HEK293T (cell line): ENCODE data around the gene TMEM123.
A peak's percentile ranks its signal among the peaks of the same experiment; 100 is the strongest.

Experiments used
- CTCF ChIA-PET: fragments of 350-600 bp; formaldehyde crosslinking; extraction: SDS; loops from one replicate; lab custom pipeline; 2021; ENCODE audit warnings: antibody characterized with exemption, inconsistent platforms; lab: Yijun Ruan, JAX
- POLR2A ChIA-PET: fragments of 350-600 bp; formaldehyde crosslinking; extraction: SDS; loops from one replicate; lab custom pipeline; 2020; ENCODE audit warnings: antibody characterized with exemption, inconsistent platforms; lab: Yijun Ruan, JAX
- DNase-seq: peaks from one replicate; pipeline ENCODE4 v3.0.0; 2012; ENCODE audit warnings: mixed read lengths; ENCODE audit errors: extremely low spot score
- ARNT ChIP-seq: fragments of 450-650 bp; IDR thresholded peaks from 2 replicates; pipeline ENCODE4 v1.6.1; 2017; ENCODE audit warnings: mild to moderate bottlenecking
- BHLHE40 ChIP-seq: fragments of 450-650 bp; IDR thresholded peaks from 2 replicates; pipeline ENCODE4 v1.6.1; 2016; ENCODE audit warnings: mild to moderate bottlenecking, moderate library complexity, borderline replicate concordance
- CTBP1 ChIP-seq: fragments of 450-650 bp; IDR thresholded peaks from 2 replicates; pipeline ENCODE4 v1.6.1; 2016; ENCODE audit warnings: borderline replicate concordance
- ELF4 ChIP-seq: fragments of 450-650 bp; IDR thresholded peaks from 2 replicates; pipeline ENCODE4 v1.6.1; 2017; ENCODE audit warnings: antibody characterized with exemption
- FOXA1 ChIP-seq: fragments of 450-650 bp; IDR thresholded peaks from 2 replicates; pipeline ENCODE4 v1.6.1; 2016; ENCODE audit warnings: mild to moderate bottlenecking
- FOXK2 ChIP-seq: fragments of 450-650 bp; IDR thresholded peaks from 2 replicates; pipeline ENCODE4 v1.6.1; 2016; ENCODE audit warnings: mild to moderate bottlenecking
- FOXM1 ChIP-seq: fragments of 450-650 bp; IDR thresholded peaks from 2 replicates; pipeline ENCODE4 v1.6.1; 2017; ENCODE audit warnings: mild to moderate bottlenecking, borderline replicate concordance
- HDGF ChIP-seq: fragments of 450-650 bp; IDR thresholded peaks from 2 replicates; pipeline ENCODE4 v1.6.1; 2017; ENCODE audit warnings: antibody characterized with exemption, borderline replicate concordance
- L3MBTL2 ChIP-seq: fragments of 450-650 bp; conservative IDR thresholded peaks from 2 replicates; pipeline ENCODE4 v1.6.1; 2016; ENCODE audit warnings: mild to moderate bottlenecking
- LEF1 ChIP-seq: fragments of 450-650 bp; IDR thresholded peaks from 2 replicates; pipeline ENCODE4 v1.6.1; 2017; ENCODE audit warnings: mild to moderate bottlenecking, borderline replicate concordance
- NFRKB ChIP-seq: fragments of 450-650 bp; IDR thresholded peaks from 2 replicates; pipeline ENCODE4 v1.6.1; 2016; ENCODE audit warnings: mild to moderate bottlenecking, moderate library complexity
- SP1 ChIP-seq: fragments of 450-650 bp; IDR thresholded peaks from 2 replicates; pipeline ENCODE4 v1.6.1; 2017
- SUZ12 ChIP-seq: fragments of 450-650 bp; IDR thresholded peaks from 2 replicates; pipeline ENCODE4 v1.6.1; 2016; ENCODE audit warnings: mild to moderate bottlenecking
- TARDBP ChIP-seq: fragments of 450-650 bp; IDR thresholded peaks from 2 replicates; pipeline ENCODE4 v1.6.1; 2016
- ZNF384 ChIP-seq: fragments of 450-650 bp; IDR thresholded peaks from 2 replicates; pipeline ENCODE4 v1.6.1; 2016
- TF ChIP-seq, protein P1 (sequence below): fragments of 450-650 bp; IDR thresholded peaks from 2 replicates; pipeline ENCODE4 v1.6.1; 2016

The TMEM123 gene

GRCh38 chr11:102391549-102392237 lies 60.9 kb downstream of the TMEM123 start:
- POLR2A ChIA-PET, result no interaction called here

GRCh38 chr11:102390667-102391465 lies 61.7 kb downstream of the TMEM123 start:
- TF ChIP-seq NFRKB (no peak), SP1 (no peak), FOXK2 (no peak), ZNF384 (no peak), ARNT (no peak), FOXA1 (no peak), L3MBTL2 (no peak), TARDBP (no peak), HDGF (no peak), BHLHE40 (no peak), LEF1 (no peak), FOXM1 (no peak), CTBP1 (no peak)
- TF ChIP-seq, protein P1, sequence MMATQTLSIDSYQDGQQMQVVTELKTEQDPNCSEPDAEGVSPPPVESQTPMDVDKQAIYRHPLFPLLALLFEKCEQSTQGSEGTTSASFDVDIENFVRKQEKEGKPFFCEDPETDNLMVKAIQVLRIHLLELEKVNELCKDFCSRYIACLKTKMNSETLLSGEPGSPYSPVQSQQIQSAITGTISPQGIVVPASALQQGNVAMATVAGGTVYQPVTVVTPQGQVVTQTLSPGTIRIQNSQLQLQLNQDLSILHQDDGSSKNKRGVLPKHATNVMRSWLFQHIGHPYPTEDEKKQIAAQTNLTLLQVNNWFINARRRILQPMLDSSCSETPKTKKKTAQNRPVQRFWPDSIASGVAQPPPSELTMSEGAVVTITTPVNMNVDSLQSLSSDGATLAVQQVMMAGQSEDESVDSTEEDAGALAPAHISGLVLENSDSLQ, result no peak
- peak; percentile 73 for DNase-seq
- ChIA-PET POLR2A (no interaction called here), CTCF (interaction anchor here (0.6 to 1.6 kb wide), 15 partner anchors 9 to 321 kb away, joined by 3 to 10 read pairs (median 4); no protein-coding TSS in a partner anchor)

More at GRCh38 chr11:102391549-102392237, 60.9 kb downstream of the TMEM123 start:
- CTCF ChIA-PET, result interaction anchor here (0.7 to 1.5 kb wide), 5 partner anchors 12 to 275 kb away, joined by 3 to 6 read pairs (median 4); no protein-coding TSS in a partner anchor
- DNase-seq, result no peak
- no peak for TF ChIP-seq HDGF
- no peak for TF ChIP-seq SP1
- TF ChIP-seq L3MBTL2, result no peak
- TF ChIP-seq TARDBP, result no peak
- TF ChIP-seq ELF4, result no peak
- no peak for TF ChIP-seq ARNT
- TF ChIP-seq NFRKB, result no peak
- TF ChIP-seq BHLHE40, result no peak
- TF ChIP-seq FOXK2, result no peak
- no peak for TF ChIP-seq FOXA1
- TF ChIP-seq, protein P1, result no peak
- TF ChIP-seq LEF1, result no peak
- no peak for TF ChIP-seq CTBP1
- no peak for TF ChIP-seq FOXM1
- no peak for TF ChIP-seq ZNF384
- TF ChIP-seq SUZ12, result no peak

DNA sequence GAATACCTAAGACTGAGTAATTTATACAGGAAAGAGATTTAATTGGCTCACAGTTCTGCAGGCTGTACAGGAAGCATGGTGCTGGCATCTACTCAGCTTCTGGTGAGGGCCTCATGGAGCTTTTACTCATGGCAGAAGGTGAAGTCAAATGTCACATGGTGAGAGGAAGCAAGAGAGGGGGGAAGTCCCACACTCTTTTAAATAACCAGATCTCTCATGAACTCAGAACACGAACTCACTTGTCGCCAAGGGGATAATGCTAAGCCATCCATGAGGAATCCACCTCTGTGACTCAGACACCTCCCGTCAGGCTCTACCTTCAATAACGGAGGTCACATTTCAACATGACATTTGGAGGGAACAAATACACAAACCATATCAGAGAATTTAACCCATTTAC lies 63.3 kb downstream of the TMEM123 start:
- DNase-seq, result no peak
- CTCF ChIA-PET, result interaction anchor here (0.6 kb wide), 1 partner anchor 1116 kb away, joined by 3 read pairs; no protein-coding TSS in a partner anchor
- TF ChIP-seq HDGF (no peak), ARNT (no peak), NFRKB (no peak), ZNF384 (no peak), FOXM1 (no peak), SUZ12 (no peak), TARDBP (no peak), BHLHE40 (no peak), FOXK2 (no peak), SP1 (no peak), CTBP1 (no peak), FOXA1 (no peak), L3MBTL2 (no peak), ELF4 (no peak)
- TF ChIP-seq, protein P1, result no peak
- POLR2A ChIA-PET, result no interaction called here

DNA sequence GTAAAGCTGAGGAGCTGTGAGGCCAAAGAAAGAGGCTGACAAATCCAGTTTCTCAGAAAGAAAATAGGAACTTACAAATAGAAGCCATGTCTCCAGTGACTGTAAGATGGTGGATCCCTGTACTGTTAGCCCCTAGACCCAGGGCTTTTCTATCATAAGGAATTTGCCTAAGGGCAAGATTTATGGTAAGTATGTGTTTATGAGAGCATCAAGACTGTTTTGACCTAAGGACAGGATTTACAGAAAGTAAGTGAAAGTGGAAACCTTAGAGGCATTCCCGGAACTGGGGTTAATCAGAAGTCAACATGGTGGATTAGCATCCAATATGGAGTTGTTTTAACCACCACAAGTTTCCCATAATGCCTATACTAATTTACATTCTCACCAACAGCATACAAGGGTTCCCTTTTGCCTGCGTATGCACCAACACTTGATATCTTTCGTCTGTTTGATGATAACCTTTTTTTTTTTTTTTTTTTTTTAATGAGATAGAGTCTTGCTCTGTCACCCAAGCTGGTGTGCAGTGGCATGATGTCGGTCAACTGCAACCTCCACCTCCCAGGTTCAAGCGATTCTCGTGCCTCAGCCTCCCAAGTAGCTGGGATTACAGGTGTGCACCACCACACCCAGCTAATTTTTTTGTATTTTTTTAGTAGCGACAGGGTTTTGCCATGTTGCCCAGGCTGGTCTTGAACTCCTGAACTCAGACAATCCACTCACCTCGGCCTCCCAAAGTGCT lies 65.4 kb downstream of the TMEM123 start:
- CTCF ChIA-PET, result no interaction called here
- POLR2A ChIA-PET, result no interaction called here
- no peak for TF ChIP-seq CTBP1

DNA sequence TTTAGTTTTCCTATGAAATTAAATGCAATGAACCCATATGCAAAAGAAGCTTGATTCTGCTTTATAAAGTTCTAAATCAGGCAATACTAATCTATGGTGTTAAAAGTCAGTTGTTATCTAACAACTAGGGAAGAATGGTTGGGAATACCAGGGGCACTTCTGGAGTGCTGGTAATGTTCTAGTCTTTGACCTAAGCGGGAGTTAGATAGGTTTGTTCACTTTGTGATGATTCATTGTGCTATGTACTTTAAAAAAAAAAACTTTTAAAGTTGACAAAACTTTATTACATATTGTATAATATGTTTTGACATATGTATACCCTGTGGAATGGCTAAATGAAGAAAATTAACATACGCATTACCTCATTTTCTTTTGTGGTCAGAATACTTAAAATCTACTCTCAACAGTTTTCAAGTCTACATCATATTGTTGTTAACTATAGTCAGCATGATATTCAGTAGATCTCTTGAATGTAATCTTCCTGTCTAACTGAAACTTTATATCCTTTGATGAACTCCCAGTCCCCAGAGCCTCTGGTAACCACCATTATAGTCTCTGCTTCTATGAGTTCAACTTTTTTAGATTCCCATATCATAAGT lies 66.3 kb downstream of the TMEM123 start:
- TF ChIP-seq SP1 (no peak), LEF1 (no peak)
- no peak for DNase-seq
- ChIA-PET CTCF (no interaction called here), POLR2A (no interaction called here)

More for the DNA sequence above, 65.4 kb downstream of the TMEM123 start:
- DNase-seq, result no peak
